Activated CD8-positive, alpha-beta T cell treated with anti-CD3 and anti-CD28 coated beads for 36 hours (primary cell): Measurements from ENCODE around the gene ANKRD52. TPM values are rescaled to one million over a fixed set of nuclear protein-coding genes. Genes with fewer than 3 reads are reported as not detected.
"Not testable (repeated sequence)": the region's sequence is repeated elsewhere in the genome, so short reads cannot be mapped to it uniquely, and the experiment has no call there.

Experiments
- ATAC-seq: fragments of 200-7000 bp; cut with Tn5 transposase; one replicate; pipeline ENCODE4 v1.10.0; 2021; ENCODE audit warnings: mild to moderate bottlenecking, moderate library complexity
- CTCF ChIA-PET: fragments of 350-600 bp; sonication (Branson Sonifier 250); formaldehyde crosslinking; loops from one replicate; lab custom pipeline; 2021; ENCODE audit warnings: antibody characterized with exemption; lab: Charles Lee
- POLR2A ChIA-PET: fragments of 350-600 bp; sonication (Branson Sonifier 250); formaldehyde crosslinking; loops from one replicate; lab custom pipeline; 2021; ENCODE audit warnings: antibody characterized with exemption; lab: Charles Lee
- DNase-seq: peaks from one replicate; pipeline ENCODE4 v3.0.0-alpha.2; 2020
- H3K27ac Mint-ChIP-seq: one replicate; pipeline ENCODE4 v1.8.0; 2021; ENCODE audit warnings: mild to moderate bottlenecking, mixed read lengths
- H3K27me3 Mint-ChIP-seq: one replicate; pipeline ENCODE4 v1.8.0; 2021; ENCODE audit warnings: mixed read lengths
- H3K36me3 Mint-ChIP-seq: one replicate; pipeline ENCODE4 v1.8.0; 2021; ENCODE audit warnings: low read depth, mixed read lengths
- H3K4me1 Mint-ChIP-seq: one replicate; pipeline ENCODE4 v1.8.0; 2021; ENCODE audit warnings: low read depth, mixed read lengths
- H3K4me3 Mint-ChIP-seq: one replicate; pipeline ENCODE4 v1.8.0; 2021; ENCODE audit warnings: mild to moderate bottlenecking, moderate library complexity, mixed read lengths
- H3K9me3 Mint-ChIP-seq: one replicate; pipeline ENCODE4 v1.8.0; 2021; ENCODE audit warnings: mixed read lengths
- CTCF ChIP-seq: fragments of 200-600 bp; IDR thresholded peaks from one replicate; pipeline ENCODE4 v1.8.0; 2022; ENCODE audit warnings: antibody characterized with exemption, mild to moderate bottlenecking
- intact Hi-C: fragments of 100-400 bp; cut with micrococcal nuclease; formaldehyde crosslinking; loops from one replicate; pipeline ENCODE4 v1.10.0; 2022
- total RNA-seq, 2 experiments: library from RNA; stranded (reverse); gene quantifications; one replicate each; pipeline ENCODE4 v1.2.3, GENCODE V29; 2021

Gene ANKRD52
- total RNA-seq, 2 experiments from 2014 or later, result 23.3 to 31.3 TPM

DNA sequence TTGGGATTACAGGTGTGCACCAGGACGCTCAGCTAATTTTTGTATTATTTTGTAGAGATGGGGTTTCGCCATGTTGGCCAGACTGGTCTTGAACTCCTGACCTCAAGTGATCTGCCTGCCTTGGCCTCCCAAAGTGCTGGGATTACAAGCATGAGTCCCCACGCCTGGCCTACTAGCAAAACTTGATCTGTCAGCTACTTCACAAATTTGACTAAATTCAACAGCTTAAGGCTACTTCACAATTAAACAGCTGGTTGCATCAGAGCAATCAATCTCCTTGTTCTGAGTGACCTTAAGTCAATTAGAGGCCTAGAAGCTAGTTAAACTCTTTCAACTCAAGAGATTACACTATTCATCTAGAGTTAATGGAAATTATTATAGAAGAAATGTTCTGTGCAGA lies 20.7 kb upstream of the ANKRD52 start:
- Mint-ChIP-seq H3K27ac (no peak overlapping the region), H3K4me1 (peaks cover 2% of the 10 kb centered on the region), H3K27me3 (no peaks in the 10 kb centered on the region), H3K36me3 (peaks cover 42% of the 10 kb centered on the region), H3K4me3 (no peak overlapping the region), H3K9me3 (no peaks in the 10 kb centered on the region)
- no peak for ATAC-seq
- TF ChIP-seq CTCF, result no peak
- intact Hi-C loops, result no loop called here
- no peak for DNase-seq
- ChIA-PET POLR2A (interaction anchor here (0.5 to 0.7 kb wide), 2 partner anchors 128 to 241 kb away, joined by 3 read pairs; no protein-coding TSS in a partner anchor), CTCF (interaction anchor here (0.6 to 1.1 kb wide), 3 partner anchors 21 to 74 kb away, joined by 3 to 4 read pairs (median 3); partner anchors contain the start of gene ANKRD52)

GRCh38 chr12:56274299-56274698 lies 16.1 kb upstream of the ANKRD52 start:
- no peak for TF ChIP-seq CTCF
- no peak overlapping the region for H3K4me3 Mint-ChIP-seq
- no peaks in the 10 kb centered on the region for H3K9me3 Mint-ChIP-seq
- POLR2A ChIA-PET, result no interaction called here
- ATAC-seq, result no peak
- H3K27ac Mint-ChIP-seq, result no peak overlapping the region
- CTCF ChIA-PET, result no interaction called here
- H3K4me1 Mint-ChIP-seq, result no peaks in the 10 kb centered on the region
- no peak for DNase-seq
- H3K27me3 Mint-ChIP-seq, result no peaks in the 10 kb centered on the region
- peaks cover 46% of the 10 kb centered on the region for H3K36me3 Mint-ChIP-seq
- intact Hi-C loops, result no loop called here

- H3K4me1 Mint-ChIP-seq, H3K9me3 Mint-ChIP-seq, intact Hi-C loops, DNase-seq, H3K27me3 Mint-ChIP-seq, ATAC-seq, H3K4me3 Mint-ChIP-seq, H3K27ac Mint-ChIP-seq: not testable (repeated sequence)
- CTCF ChIA-PET, result interaction anchor here (1.1 kb wide), 1 partner anchor 83 kb away, joined by 4 read pairs; the partner anchor contains the start of gene SMARCC2
- POLR2A ChIA-PET, result interaction anchor here (0.9 kb wide), 1 partner anchor 19 kb away, joined by 4 read pairs; no protein-coding TSS in a partner anchor
- H3K36me3 Mint-ChIP-seq, result peaks cover 37% of the 10 kb centered on the region
Measured at GRCh38 chr12:56272468-56272867, 14.3 kb upstream of the ANKRD52 start.

DNA sequence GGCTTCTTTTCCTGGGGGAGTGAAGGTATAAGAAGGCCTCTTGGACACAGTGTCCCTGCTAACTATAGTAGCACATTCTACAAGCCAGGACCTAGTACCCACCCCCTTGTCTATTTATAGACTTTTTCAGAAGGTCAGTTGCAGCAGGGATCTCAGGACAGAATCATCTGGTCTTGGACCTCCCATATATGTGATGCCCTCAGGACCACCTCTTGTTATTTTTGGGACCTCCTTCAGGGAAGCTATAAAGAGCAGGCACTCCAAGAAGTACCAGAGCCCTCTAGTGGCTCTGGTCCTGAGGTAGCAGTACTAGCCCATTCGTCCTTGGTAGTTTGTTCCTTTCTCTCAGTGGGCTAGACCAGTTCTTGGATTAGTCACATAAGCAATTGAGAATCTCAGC lies 12.8 kb upstream of the ANKRD52 start:
- Mint-ChIP-seq H3K4me3 (no peak overlapping the region), H3K4me1 (peaks cover 16% of the 10 kb centered on the region), H3K27ac (peak overlapping the region; percentile 61), H3K36me3 (peaks cover 37% of the 10 kb centered on the region), H3K9me3 (no peaks in the 10 kb centered on the region), H3K27me3 (no peaks in the 10 kb centered on the region)
- ATAC-seq (no peak), DNase-seq (no peak)
- CTCF ChIA-PET, result interaction anchor here (0.8 to 1.7 kb wide), 6 partner anchors 13 to 81 kb away, joined by 3 to 5 read pairs (median 4); partner anchors contain the start of genes ANKRD52 and SMARCC2
- intact Hi-C loops, result no loop called here
- TF ChIP-seq CTCF, result no peak
- POLR2A ChIA-PET, result interaction anchor here (1.0 to 1.7 kb wide), 2 partner anchors 12 to 112 kb away, joined by 3 to 6 read pairs; partner anchors contain the start of gene MYL6

DNA sequence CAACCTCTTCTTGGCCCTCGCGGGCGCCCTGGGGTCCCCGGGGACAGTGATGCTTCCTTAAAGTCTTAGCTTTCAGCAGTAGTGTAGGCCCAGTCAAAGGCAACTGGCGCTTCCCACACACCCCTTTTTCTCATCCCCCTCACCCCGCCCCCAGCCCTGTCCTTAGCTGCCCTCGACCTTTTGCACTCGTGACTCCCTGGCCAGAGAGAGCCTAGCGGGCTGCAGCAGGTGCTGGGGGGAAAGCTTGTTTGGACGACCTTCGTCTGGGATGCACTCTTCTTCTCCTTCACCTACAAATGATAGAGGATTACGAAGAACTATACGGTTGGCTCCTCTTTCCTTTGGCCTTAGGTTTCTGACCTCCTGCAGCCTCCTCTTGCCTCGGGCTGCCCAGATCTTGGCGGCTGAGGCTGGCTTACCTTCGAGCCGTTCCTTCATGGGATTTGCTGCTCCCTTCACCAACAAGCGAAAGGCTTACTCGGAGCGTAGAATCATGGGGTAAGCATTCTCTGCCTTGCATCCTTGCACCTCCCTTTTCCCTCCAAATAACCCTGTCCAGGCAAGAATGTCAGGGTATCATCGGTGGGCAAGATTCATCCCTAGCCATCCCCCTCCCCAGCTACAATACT lies 9.4 kb upstream of the ANKRD52 start:
- Mint-ChIP-seq H3K4me1 (peaks cover 19% of the 10 kb centered on the region), H3K36me3 (peaks cover 18% of the 10 kb centered on the region), H3K27me3 (no peaks in the 10 kb centered on the region), H3K27ac (peak overlapping the region; percentile 54), H3K4me3 (peak overlapping the region; percentile 93), H3K9me3 (no peaks in the 10 kb centered on the region)
- TF ChIP-seq CTCF, result no peak
- intact Hi-C loops, result loop anchor here (5.0 kb wide), 1 partner anchor 45 kb away; the partner anchor contains the start of genes NABP2 and RNF41
- ATAC-seq (no peak), DNase-seq (peak; percentile 23)
- ChIA-PET CTCF (interaction anchor here (0.7 to 5.0 kb wide), 15 partner anchors 10 to 484 kb away, joined by 3 to 40 read pairs (median 5); partner anchors contain the start of genes ANKRD52, RNF41, SMARCC2 and STAT2), POLR2A (interaction anchor here (0.6 to 3.0 kb wide), 12 partner anchors 9 to 1260 kb away, joined by 3 to 17 read pairs (median 3); partner anchors contain the start of genes ANKRD52 and STAT2)
